SJCRH30 (cell line): ENCODE data around the gene HES7. TPM values are rescaled to one million over a fixed set of nuclear protein-coding genes. Genes with fewer than 3 reads are reported as not detected.

ENCODE experiments used
- DNase-seq, 2 experiments: peaks; one replicate each; pipeline ENCODE4 v3.0.0-alpha.2; 2015 to 2020
- H3K27ac ChIP-seq: fragments of 250-450 bp; sonication (Bioruptor Pico); 2 replicates; pipeline ENCODE4 v1.5.1; 2020; ENCODE audit warnings: mild to moderate bottlenecking, moderate library complexity
- H3K27me3 ChIP-seq: fragments of 250-450 bp; sonication (Bioruptor Pico); 2 replicates; pipeline ENCODE4 v1.5.1; 2020; ENCODE audit warnings: mild to moderate bottlenecking, moderate library complexity
- H3K36me3 ChIP-seq: fragments of 250-450 bp; sonication (Bioruptor Pico); 2 replicates; pipeline ENCODE4 v1.5.1; 2020; ENCODE audit warnings: mild to moderate bottlenecking, moderate library complexity
- H3K4me1 ChIP-seq: fragments of 250-450 bp; sonication (Bioruptor Pico); 2 replicates; pipeline ENCODE4 v1.5.1; 2020; ENCODE audit warnings: mild to moderate bottlenecking, moderate library complexity
- H3K4me3 ChIP-seq: fragments of 250-450 bp; sonication (Bioruptor Pico); 2 replicates; pipeline ENCODE4 v1.5.1; 2020; ENCODE audit warnings: mild to moderate bottlenecking, moderate library complexity
- H3K9me3 ChIP-seq: fragments of 250-450 bp; sonication (Bioruptor Pico); replicated peaks from 2 replicates; pipeline ENCODE4 v1.5.1; 2020; ENCODE audit warnings: mild to moderate bottlenecking, moderate library complexity
- total RNA-seq: library from RNA; depleted of rRNA; stranded (reverse); fragments of >200 nt; shearing (Covaris generic); gene quantifications from 2 replicates; pipeline ENCODE4 v1.2.3, GENCODE V29; 2014

The HES7 gene
- total RNA-seq, 1 experiment from 2014 or later, result 0.91 TPM

DNA sequence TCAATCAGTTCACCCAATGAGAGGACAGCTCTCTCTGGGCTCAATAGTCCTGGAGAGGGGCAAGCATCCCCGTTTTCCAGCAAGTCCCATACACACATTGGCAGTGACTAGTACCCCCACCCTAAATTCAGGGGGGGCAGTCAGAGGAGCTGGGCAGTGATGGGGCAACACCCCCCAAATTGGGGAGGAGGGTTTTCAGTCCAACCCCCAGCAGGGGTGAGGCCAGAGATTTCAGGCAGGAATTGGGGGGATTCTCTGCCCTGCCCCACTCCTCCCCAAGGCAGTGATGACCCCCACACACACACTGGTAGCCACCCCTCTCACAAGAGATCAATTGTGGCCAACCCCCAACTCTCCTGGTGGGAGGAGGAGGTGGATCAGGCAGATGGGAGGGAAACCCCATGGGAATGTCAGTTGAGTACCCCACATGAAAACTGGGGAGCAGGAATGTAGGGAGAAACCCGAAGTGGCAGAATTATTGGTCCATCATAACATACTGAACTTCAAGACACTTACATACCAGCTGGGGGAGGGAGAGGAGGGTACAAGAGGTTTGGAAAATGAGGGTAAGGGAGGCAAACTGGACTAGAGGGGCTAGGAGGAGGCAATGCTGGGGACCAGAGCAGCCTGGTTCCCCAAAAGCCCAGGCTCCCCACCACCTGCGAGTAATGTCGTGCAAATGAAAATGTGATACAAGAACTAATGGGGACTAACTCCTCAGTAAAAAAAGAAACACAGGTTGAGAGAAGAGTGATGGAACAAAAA, 35.7 kb upstream of the HES7 start:
- Histone ChIP-seq H3K27me3 (no peaks in the 10 kb centered on the region), H3K36me3 (peaks cover 7% of the 10 kb centered on the region; the same call in 1 of the 2 replicates), H3K4me1 (peaks cover 12% of the 10 kb centered on the region), H3K27ac (no peak overlapping the region), H3K4me3 (no peak overlapping the region), H3K9me3 (no peaks in the 10 kb centered on the region)
- no peak for DNase-seq

DNA sequence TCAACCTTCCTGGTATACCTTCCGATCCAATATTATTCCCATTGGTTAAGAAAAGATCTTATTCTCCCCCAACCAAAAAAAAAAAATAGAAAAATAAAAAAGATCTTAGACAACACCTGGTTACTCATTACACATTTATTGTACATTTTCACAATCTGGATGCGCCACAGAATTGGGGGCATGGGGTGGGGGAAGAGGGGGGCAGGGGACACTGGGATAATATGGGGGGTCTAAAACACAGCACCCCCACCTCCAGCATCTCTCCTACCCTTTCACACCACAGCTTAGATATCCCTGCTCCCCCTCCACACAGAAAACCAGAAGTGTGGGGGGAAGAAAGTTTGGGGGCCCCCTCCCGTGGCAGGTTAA, 35.1 kb upstream of the HES7 start:
- Histone ChIP-seq H3K27ac (no peak overlapping the region), H3K27me3 (no peaks in the 10 kb centered on the region), H3K36me3 (peaks cover 7% of the 10 kb centered on the region; the same call in 1 of the 2 replicates), H3K4me3 (no peak overlapping the region), H3K9me3 (no peaks in the 10 kb centered on the region), H3K4me1 (peaks cover 10% of the 10 kb centered on the region)
- DNase-seq, result no peak

DNA sequence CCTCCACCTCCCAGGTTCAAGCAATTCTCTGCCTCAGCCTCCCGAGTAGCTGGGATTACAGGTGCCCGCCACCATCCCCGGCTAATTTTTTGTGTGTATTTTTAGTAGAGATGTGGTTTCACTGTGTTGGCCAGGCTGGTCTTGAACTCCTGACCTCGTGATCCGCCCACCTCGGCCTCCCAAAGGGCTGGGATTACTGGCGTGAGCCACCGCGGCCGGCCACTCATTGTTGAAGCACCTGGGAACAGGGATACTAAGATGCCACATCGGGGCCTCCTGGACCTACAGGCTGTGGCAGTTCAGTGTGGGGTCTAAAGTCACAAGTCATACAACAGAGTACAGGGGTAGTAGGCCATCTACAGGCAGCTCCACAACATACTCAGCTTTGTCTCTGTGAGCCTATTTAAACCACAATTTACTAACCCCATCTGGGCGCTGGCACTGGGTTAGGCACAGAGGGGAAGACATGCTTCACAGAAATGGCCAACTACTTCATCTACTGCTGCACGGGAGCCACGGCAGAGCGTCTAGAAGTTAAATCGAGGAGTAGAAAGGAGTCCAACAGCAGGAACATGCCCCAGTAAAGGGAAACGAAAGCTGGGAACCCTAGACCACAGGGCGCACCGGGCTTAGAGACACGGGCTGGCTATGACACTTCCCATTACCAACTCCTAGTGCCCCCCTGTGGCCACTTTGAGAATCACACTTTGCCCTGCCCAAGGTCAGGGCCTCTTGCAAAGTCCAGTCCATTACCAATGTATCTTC, 34.5 kb upstream of the HES7 start:
- Histone ChIP-seq H3K4me3 (no peak overlapping the region), H3K4me1 (peaks cover 7% of the 10 kb centered on the region)

DNA sequence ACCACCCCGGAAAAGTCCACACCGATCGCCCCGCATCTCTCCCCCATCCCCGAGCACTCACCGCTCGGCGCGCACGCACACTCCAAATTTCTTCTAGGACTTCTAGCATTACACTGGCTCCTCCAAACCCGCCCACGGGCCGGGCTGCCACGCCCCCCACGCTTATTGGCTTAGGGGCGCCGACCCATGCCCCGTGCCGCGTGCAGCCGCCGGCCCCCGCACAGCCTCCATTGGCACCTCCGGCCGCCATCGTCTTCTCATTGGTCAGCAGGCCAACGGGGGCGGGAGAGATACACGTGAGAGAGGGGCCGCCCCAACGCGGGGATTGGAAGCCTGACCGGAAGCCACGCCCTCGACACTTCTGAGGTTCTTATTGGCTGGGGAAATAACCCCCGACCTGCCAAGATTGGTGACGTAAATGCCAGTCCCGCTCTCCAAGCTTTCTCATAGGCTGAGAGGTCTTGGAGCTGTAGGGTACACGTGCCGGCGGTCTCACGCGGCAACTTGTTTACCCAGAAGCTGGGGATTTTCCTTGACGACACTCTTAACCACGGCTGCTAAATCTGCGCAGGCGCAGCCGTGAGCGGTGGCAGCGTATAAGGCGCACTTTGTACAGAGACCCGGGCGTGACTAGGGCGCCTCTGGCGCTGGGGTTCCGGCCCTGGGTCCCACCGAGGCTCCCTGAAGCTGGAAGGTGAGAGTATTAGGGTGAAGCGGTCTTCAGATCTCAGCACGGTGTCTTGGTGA, 32.5 kb upstream of the HES7 start:
- peak overlapping the region; percentile 67 for H3K27ac ChIP-seq
- H3K36me3 ChIP-seq, result peaks cover 7% of the 10 kb centered on the region; the same call in 1 of the 2 replicates
- no peaks in the 10 kb centered on the region for H3K9me3 ChIP-seq
- no peaks in the 10 kb centered on the region for H3K27me3 ChIP-seq
- peaks cover 17% of the 10 kb centered on the region for H3K4me1 ChIP-seq
- DNase-seq, result peak; percentile 97
- peak overlapping the region; percentile 54 for H3K4me3 ChIP-seq

More for the DNA sequence above, 34.5 kb upstream of the HES7 start:
- Histone ChIP-seq H3K36me3 (peaks cover 7% of the 10 kb centered on the region; the same call in 1 of the 2 replicates), H3K9me3 (no peaks in the 10 kb centered on the region), H3K27ac (no peak overlapping the region), H3K27me3 (no peaks in the 10 kb centered on the region)
- peak; percentile 79 to 86 for DNase-seq

DNA sequence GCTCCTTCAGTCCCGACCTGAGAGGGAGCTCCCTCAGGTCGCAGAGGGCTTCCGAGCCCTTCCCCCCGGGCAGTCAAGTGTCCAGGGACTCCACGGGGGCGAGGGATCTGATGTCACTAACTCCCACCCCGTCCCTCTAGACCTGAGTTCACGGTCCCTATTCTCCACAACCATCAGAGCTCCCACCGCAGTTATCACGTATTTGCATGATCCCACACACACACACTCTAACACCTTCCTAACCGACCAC, 32.0 kb upstream of the HES7 start:
- peak overlapping the region; percentile 54 for H3K4me3 ChIP-seq
- H3K27ac ChIP-seq, result 0 out of 2 replicates have a peak overlapping the region, but pooled peaks have one; percentile 5
- H3K4me1 ChIP-seq, result peaks cover 17% of the 10 kb centered on the region
- no peak for DNase-seq
- no peaks in the 10 kb centered on the region for H3K9me3 ChIP-seq
- no peaks in the 10 kb centered on the region for H3K27me3 ChIP-seq
- H3K36me3 ChIP-seq, result peaks cover 4% of the 10 kb centered on the region; the same call in 1 of the 2 replicates

DNA sequence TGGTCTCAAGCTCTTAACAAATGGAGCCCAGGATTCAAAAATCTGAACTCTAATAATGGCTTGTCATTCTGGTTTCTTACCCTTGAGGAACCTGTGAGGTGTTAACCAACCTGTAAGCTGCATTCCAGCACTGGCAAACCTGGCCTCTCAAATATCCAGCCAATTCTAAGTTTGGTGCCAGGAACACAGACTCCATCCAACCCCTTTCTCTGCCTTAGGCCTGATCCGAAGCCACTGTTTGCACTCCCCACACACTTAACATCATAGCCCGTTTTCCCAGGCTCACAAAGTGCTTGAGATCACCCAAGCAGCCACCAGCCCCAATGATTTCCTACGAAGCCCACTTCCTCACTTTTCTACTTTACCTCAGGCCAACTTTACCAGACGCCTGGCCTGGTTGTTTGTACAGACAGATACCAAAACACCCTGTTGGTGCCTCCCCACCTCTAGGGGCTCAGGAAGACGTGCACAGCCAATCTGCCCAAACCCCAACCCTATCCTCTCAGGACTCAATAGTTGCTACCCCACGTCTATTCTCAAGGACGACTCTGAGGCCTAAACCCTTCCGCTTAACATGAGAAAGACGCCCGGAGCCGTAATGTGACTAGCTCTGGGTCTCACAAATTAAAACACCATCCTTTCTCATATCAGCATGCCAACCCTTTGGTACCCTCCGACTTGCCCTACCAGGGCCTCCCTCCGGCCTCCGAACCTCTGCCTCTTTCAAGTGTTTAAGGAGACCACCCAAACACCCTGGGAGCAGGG, 31.5 kb upstream of the HES7 start:
- Histone ChIP-seq H3K4me1 (peaks cover 22% of the 10 kb centered on the region), H3K27ac (no peak overlapping the region), H3K9me3 (no peaks in the 10 kb centered on the region), H3K27me3 (no peaks in the 10 kb centered on the region), H3K4me3 (peak overlapping the region; percentile 54), H3K36me3 (peaks cover 4% of the 10 kb centered on the region; the same call in 1 of the 2 replicates)
- no peak for DNase-seq

DNA sequence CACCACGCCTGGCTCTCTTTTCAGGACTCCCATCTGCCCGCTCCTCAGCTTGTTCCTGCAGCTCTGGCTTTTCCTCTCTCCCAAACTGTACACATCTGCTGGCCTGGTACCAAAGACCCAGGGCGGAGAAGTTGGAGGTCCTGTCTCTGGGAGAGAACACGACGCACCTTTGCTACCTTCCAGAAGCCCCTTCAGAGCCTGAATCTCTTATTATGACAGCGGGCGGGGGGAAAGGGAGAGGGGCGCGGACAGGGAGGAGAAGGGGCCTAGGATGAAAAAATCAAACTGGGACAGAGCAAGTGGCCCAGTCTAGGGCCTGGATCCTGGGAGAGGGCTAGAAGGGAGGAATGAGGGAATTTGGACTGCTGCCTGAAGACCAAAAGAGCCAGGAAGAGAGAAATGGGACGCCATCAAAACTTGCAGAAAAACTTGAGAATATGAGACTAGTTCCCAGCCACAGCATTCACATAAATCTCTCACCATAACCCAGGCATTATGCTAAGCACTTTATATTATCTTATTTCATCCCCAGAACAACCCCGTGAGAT, 30.8 kb upstream of the HES7 start:
- peak overlapping the region; percentile 22; the same call in 1 of the 2 replicates for H3K27ac ChIP-seq
- H3K4me3 ChIP-seq, result peak overlapping the region; percentile 30
- H3K36me3 ChIP-seq, result peaks cover 4% of the 10 kb centered on the region; the same call in 1 of the 2 replicates
- peaks cover 24% of the 10 kb centered on the region for H3K4me1 ChIP-seq
- no peak for DNase-seq
- no peaks in the 10 kb centered on the region for H3K9me3 ChIP-seq
- H3K27me3 ChIP-seq, result no peaks in the 10 kb centered on the region

DNA sequence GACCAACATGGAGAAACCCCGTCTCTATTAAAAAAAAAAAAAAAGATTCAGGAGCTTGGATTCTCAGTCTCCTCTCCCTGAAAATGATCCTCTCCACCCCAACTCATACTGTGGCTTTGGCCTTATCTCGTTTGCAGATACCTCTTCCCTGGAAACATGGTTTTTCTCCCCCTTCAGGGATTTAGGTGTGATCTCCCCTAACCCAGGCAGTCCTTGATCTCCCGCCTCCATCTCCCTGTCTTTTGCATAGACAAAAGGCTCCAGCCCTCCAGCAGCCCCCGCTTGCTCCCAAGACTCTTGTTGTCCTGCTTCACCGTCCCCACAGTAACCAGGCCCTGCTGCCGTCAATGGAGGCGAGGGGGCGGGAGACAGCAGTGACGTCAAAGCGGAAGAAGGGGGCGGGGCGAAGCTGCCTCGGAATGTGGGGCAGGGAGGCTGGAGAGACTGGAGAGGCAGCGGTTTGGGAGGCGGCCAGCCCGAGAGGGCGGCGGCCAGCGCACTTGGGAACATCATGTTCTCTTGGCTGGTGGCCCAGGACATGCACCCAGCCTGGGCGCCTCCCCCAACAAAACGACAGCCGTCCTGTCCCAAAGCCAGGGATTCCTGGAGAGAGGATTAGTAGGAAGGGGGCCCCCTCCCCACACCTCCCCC, 30.2 kb upstream of the HES7 start:
- H3K27me3 ChIP-seq, result no peaks in the 10 kb centered on the region
- peak overlapping the region; percentile 30 for H3K4me3 ChIP-seq
- peaks cover 24% of the 10 kb centered on the region for H3K4me1 ChIP-seq
- peak; percentile 96 for DNase-seq
- peak overlapping the region; percentile 61 for H3K27ac ChIP-seq
- no peaks in the 10 kb centered on the region for H3K9me3 ChIP-seq
- peaks cover 4% of the 10 kb centered on the region; the same call in 1 of the 2 replicates for H3K36me3 ChIP-seq

DNA sequence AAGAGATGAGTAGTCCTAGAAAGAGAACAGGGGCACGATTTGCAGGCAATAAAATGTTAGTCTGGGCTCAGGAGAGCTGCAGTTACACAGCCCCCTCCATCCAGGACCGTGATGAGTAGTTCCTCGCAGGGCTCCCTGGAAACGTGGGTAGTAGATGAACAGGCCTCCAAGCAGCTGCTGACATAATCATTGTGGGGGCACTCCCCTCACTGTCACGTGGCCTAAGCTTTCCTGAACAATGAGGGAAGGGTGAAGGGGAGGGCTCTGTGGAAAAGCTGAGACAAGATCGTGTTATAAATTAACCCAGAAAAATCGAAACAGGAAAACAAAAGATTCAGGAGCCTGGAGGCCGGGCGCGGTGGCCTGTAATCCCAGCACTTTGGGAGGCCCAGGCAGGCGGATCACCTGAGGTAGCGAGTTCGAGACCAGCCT, 29.6 kb upstream of the HES7 start:
- no peaks in the 10 kb centered on the region for H3K9me3 ChIP-seq
- peak overlapping the region; percentile 26 for H3K4me3 ChIP-seq
- H3K36me3 ChIP-seq, result peaks cover 4% of the 10 kb centered on the region; the same call in 1 of the 2 replicates
- H3K4me1 ChIP-seq, result peaks cover 24% of the 10 kb centered on the region
- peak; percentile 73 to 80 for DNase-seq
- H3K27me3 ChIP-seq, result no peaks in the 10 kb centered on the region
- H3K27ac ChIP-seq, result peak overlapping the region; percentile 61

DNA sequence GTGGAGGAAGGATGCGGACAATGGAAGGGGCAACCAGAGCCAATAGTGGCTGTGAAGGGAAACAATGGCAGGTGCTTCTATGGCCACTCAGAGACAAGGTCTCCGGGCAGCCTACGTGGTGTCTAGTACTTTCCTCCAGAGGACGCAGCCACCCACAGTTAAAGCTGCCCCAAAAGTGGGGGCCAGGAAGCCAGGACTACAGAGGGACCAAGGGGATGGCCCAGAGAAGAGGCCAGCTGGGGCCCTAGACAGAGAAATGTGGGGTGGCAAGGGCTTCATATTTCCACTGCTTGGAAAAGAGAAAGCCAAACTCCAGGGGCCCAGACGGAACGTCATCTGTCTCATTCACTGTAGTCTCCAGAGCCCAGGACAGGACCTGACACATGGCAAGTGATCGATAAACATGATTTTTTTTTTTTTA, 29.1 kb upstream of the HES7 start:
- H3K4me3 ChIP-seq, result no peak overlapping the region
- H3K27ac ChIP-seq, result peak overlapping the region; percentile 61; the same call in 1 of the 2 replicates
- no peaks in the 10 kb centered on the region for H3K9me3 ChIP-seq
- DNase-seq, result no peak
- H3K4me1 ChIP-seq, result peaks cover 24% of the 10 kb centered on the region
- no peaks in the 10 kb centered on the region for H3K27me3 ChIP-seq
- H3K36me3 ChIP-seq, result no peaks in the 10 kb centered on the region

DNA sequence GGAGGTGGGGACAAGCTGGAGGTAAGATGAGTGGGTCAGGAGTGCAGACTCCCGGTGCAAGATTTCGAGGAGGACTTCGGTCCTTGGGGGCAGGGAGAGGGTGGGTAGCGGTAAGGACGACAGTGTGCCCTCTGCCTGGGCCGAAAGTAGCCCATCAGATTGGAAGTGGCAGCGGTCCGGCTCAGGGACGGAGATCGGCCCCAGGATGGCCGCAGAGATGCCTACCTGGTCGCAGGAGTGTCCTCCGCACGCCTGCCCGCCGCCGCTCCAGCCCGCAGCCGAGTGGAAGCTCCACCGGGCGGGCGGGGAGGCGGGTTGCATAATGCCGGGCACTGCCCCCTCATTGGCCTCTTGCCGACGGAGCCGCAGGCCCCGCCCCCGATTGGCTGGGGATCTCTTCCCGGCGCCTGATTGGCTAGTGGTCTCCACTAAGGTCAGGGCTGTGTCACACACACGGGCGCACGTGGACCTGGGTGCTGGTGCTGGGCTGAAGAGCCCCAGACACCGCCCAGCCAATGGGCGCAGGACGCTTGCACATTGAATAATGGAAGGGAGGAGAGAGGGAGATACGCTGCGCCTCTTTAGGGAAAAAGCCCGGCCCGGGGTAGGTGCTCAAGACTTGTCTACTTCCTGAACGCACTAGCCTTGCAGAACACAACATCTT, 28.3 kb upstream of the HES7 start, which contains the start of gene PER1:
Gene PER1 (minus strand): TSS at position 293 of the 664 bp plus-strand sequence. CDS start 1,698 bp downstream, outside the sequence.
- H3K27ac ChIP-seq, result peak within 1 kb of the TSS; percentile 79
- H3K9me3 ChIP-seq, result no peaks in the 10 kb centered on the region
- no peaks in the 10 kb centered on the region for H3K27me3 ChIP-seq
- no peaks in the 10 kb centered on the region for H3K36me3 ChIP-seq
- peak within 1 kb of the TSS; percentile 67 for H3K4me3 ChIP-seq
- peak; percentile 91 for DNase-seq
- peaks cover 24% of the 10 kb centered on the region for H3K4me1 ChIP-seq

DNA sequence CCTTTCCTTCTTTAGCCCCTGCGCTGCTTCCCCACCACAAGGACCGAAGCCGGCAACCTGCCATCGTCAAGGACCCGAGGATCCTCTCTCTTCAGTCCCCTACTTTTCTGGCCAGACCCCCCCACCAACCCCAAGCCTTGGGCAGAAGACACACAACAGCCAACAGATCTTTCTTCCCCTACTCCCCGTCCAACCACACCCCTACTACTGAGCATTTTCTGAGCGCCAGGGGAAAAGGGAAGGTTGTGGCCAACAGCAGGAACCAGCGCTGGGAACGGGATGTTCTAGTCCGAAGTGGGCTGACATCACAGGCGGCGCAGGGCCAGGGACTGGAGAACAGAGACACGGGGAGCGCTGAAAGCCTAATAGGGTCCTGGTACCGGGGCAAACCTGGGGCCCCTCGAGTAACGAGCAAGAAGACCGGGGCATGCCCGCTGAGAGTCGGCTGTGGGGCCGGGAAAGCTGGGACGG, 27.8 kb upstream of the HES7 start:
- DNase-seq, result peak; percentile 22 to 32
- H3K9me3 ChIP-seq, result no peaks in the 10 kb centered on the region
- H3K4me1 ChIP-seq, result peaks cover 24% of the 10 kb centered on the region
- peak overlapping the region; percentile 79 for H3K27ac ChIP-seq
- H3K4me3 ChIP-seq, result peak overlapping the region; percentile 67
- no peaks in the 10 kb centered on the region for H3K36me3 ChIP-seq
- H3K27me3 ChIP-seq, result no peaks in the 10 kb centered on the region

DNA sequence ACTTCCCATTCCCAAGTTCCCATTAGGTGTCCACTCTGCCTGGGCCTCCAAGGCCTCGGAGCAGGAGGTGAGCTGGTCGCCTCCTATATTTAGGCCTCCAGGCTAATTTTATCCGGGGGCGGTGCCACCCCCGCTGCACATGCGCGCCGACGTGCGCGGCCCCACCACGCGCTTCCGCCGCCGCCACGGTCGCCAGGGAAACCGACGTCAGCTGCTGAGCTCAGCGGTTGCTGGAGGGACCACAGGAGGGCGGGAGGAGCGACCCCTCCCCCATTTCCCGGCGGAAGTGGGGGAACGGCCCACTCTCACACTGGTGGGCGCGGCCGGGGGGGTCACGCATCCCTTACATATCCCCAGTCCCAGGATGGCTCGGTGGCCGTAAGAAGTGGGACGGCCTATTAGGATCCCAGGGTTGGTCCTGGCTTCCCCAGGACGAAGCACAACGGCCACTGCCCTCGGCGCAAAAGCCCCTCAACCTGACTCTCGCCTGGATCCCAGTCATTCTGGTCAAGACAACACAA, 27.3 kb upstream of the HES7 start:
- Histone ChIP-seq H3K27ac (peak overlapping the region; percentile 79), H3K27me3 (no peaks in the 10 kb centered on the region), H3K36me3 (no peaks in the 10 kb centered on the region), H3K9me3 (no peaks in the 10 kb centered on the region), H3K4me3 (peak overlapping the region; percentile 67), H3K4me1 (peaks cover 24% of the 10 kb centered on the region)
- peak; percentile 82 to 83 for DNase-seq
